HG03159 (cell line): ENCODE measurements around the gene PWP2.
A peak's percentile ranks its signal among the peaks of the same experiment; 100 is the strongest.
"Not testable (repeated sequence)": the region's sequence is repeated elsewhere in the genome, so short reads cannot be mapped to it uniquely, and the experiment has no call there.

ENCODE experiments used
- ATAC-seq: cut with Tn5 transposase; IDR thresholded peaks from one replicate; pipeline ENCODE4 v1.9.1; 2021; ENCODE audit warnings: mild to moderate bottlenecking, moderate library complexity; ENCODE audit not compliant: unreplicated experiment

The PWP2 gene

GRCh38 chr21:44133715-44134057, 26.5 kb downstream of the PWP2 start:
- ATAC-seq, result not testable (repeated sequence)

GRCh38 chr21:44134732-44135131, 27.5 kb downstream of the PWP2 start:
- not testable (repeated sequence) for ATAC-seq

GRCh38 chr21:44138039-44138438, 30.8 kb downstream of the PWP2 start:
- ATAC-seq, result not testable (repeated sequence)

- not testable (repeated sequence) for ATAC-seq
These were observed 32.8 kb downstream of the PWP2 start for GRCh38 chr21:44139787-44140551.

GRCh38 chr21:44140552-44140932, 33.3 kb downstream of the PWP2 start:
- not testable (repeated sequence) for ATAC-seq

- ATAC-seq, result not testable (repeated sequence)
These were observed 35.3 kb downstream of the PWP2 start for GRCh38 chr21:44142470-44142869.

GRCh38 chr21:44143380-44143779, 36.2 kb downstream of the PWP2 start:
- ATAC-seq, result peak; percentile 44

GRCh38 chr21:44143996-44144395, 36.8 kb downstream of the PWP2 start:
- ATAC-seq, result not testable (repeated sequence)

GRCh38 chr21:44144784-44145602, 37.8 kb downstream of the PWP2 start:
- not testable (repeated sequence) for ATAC-seq

GRCh38 chr21:44145616-44146015, 38.4 kb downstream of the PWP2 start:
- ATAC-seq, result not testable (repeated sequence)

- not testable (repeated sequence) for ATAC-seq
These were observed 39.9 kb downstream of the PWP2 start for GRCh38 chr21:44147108-44147507.

- ATAC-seq, result not testable (repeated sequence)
These were observed 43.1 kb downstream of the PWP2 start for GRCh38 chr21:44150255-44150654.

GRCh38 chr21:44153214-44153888, 46.2 kb downstream of the PWP2 start:
- not testable (repeated sequence) for ATAC-seq

GRCh38 chr21:44153889-44154228, 46.7 kb downstream of the PWP2 start:
- ATAC-seq, result not testable (repeated sequence)

- ATAC-seq, result not testable (repeated sequence)
These were observed 47.6 kb downstream of the PWP2 start for GRCh38 chr21:44154816-44155230.

GRCh38 chr21:44155231-44155993, 48.2 kb downstream of the PWP2 start:
- ATAC-seq, result not testable (repeated sequence)

- not testable (repeated sequence) for ATAC-seq
These were observed 48.8 kb downstream of the PWP2 start for GRCh38 chr21:44155994-44156380.

- ATAC-seq, result not testable (repeated sequence)
These were observed 50.4 kb downstream of the PWP2 start for GRCh38 chr21:44157439-44158081.

GRCh38 chr21:44158082-44158468, 50.9 kb downstream of the PWP2 start:
- not testable (repeated sequence) for ATAC-seq
